Parathyroid adenoma (tissue), 2 donors: ENCODE results near the gene COG7.
"Not testable (repeated sequence)": the region's sequence is repeated elsewhere in the genome, so short reads cannot be mapped to it uniquely, and the experiment has no call there.

Experiments
- H2AFZ ChIP-seq: fragments of 300-600 bp; sonication (generic); one replicate; pipeline ENCODE4 v1.7.0; 2017; ENCODE audit warnings: antibody characterized with exemption, mild to moderate bottlenecking
- H3K27ac ChIP-seq: fragments of 300-600 bp; sonication (generic); one replicate; pipeline ENCODE4 v1.7.0; 2017
- H3K27me3 ChIP-seq: fragments of 300-600 bp; sonication (generic); one replicate; pipeline ENCODE4 v1.7.0; 2017; ENCODE audit warnings: low read length; ENCODE audit not compliant: control insufficient read depth, insufficient read depth
- H3K36me3 ChIP-seq: fragments of 300-600 bp; sonication (generic); one replicate; pipeline ENCODE4 v1.7.0; 2017; ENCODE audit warnings: low read length; ENCODE audit not compliant: control insufficient read depth, insufficient read depth
- H3K4me1 ChIP-seq: fragments of 300-600 bp; sonication (generic); one replicate; pipeline ENCODE4 v1.7.0; 2017; ENCODE audit warnings: control low read depth
- H3K4me2 ChIP-seq: fragments of 300-600 bp; sonication (generic); one replicate; pipeline ENCODE4 v1.7.0; 2017; ENCODE audit warnings: low read length
- H3K4me3 ChIP-seq: fragments of 300-600 bp; sonication (generic); one replicate; pipeline ENCODE4 v1.7.0; 2017; ENCODE audit warnings: low read depth, low read length
- H3K79me2 ChIP-seq: fragments of 300-600 bp; sonication (generic); one replicate; pipeline ENCODE4 v1.7.0; 2017; ENCODE audit warnings: control low read depth
- H3K9ac ChIP-seq: fragments of 300-600 bp; sonication (generic); one replicate; pipeline ENCODE4 v1.7.0; 2017; ENCODE audit warnings: mild to moderate bottlenecking
- H3K9me3 ChIP-seq: fragments of 300-600 bp; sonication (generic); one replicate; pipeline ENCODE4 v1.7.0; 2017; ENCODE audit warnings: low read length; ENCODE audit not compliant: control insufficient read depth
- TF ChIP-seq, protein P1 (sequence below): fragments of 300-600 bp; sonication (generic); IDR thresholded peaks from one replicate; pipeline ENCODE4 v1.7.0; 2017; ENCODE audit warnings: antibody characterized with exemption, mild to moderate bottlenecking
- donor health status: primary hyperparathyroidism.

Gene COG7

DNA sequence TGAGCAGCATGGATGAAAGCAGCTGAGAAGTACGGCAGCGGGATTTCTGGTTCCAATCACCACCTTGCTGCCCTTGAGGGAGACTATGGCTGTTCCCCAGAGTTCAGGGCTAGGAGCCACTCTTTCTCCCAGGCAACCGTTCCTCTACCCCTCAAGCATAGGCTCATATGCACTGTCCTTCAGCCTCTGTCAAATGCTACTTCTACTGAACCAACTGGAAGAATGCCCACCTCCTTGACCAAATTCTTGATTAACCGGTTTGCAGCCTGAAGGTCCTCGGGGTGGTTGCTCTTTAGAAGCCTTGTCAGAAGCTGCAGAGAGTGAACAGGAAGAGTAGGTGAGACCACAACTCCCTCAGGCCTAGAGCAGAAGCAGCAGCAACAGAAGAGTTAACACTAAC is 33.5 kb upstream of the COG7 start:
- Histone ChIP-seq H3K4me2 (no peak overlapping the region), H3K4me1 (no peaks in the 10 kb centered on the region), H2AFZ (no peak overlapping the region), H3K79me2 (peaks cover 9% of the 10 kb centered on the region), H3K27ac (no peak overlapping the region), H3K9me3 (no peaks in the 10 kb centered on the region), H3K36me3 (no peaks in the 10 kb centered on the region), H3K4me3 (no peak overlapping the region), H3K27me3 (no peaks in the 10 kb centered on the region), H3K9ac (no peak overlapping the region)
- TF ChIP-seq, protein P1, sequence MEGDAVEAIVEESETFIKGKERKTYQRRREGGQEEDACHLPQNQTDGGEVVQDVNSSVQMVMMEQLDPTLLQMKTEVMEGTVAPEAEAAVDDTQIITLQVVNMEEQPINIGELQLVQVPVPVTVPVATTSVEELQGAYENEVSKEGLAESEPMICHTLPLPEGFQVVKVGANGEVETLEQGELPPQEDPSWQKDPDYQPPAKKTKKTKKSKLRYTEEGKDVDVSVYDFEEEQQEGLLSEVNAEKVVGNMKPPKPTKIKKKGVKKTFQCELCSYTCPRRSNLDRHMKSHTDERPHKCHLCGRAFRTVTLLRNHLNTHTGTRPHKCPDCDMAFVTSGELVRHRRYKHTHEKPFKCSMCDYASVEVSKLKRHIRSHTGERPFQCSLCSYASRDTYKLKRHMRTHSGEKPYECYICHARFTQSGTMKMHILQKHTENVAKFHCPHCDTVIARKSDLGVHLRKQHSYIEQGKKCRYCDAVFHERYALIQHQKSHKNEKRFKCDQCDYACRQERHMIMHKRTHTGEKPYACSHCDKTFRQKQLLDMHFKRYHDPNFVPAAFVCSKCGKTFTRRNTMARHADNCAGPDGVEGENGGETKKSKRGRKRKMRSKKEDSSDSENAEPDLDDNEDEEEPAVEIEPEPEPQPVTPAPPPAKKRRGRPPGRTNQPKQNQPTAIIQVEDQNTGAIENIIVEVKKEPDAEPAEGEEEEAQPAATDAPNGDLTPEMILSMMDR: no peak

DNA sequence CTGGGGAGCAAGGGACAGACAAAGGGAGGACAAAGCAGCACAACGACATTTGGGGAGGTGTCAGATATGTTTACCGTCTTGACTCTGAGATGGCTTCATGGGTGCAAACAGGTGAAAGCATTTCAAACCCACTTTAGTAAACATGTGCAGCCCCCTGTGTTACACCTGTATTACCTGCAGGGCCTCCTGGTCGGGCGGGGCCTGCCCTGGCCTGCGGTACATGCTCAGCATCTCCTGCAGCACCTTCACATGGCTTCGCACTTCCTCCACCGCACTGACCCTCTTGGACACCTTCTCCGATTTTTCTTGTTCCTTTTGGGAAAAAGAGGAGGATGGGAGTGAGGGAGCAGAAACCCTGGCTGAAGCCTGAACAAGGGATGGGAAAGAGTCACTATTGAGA is 32.9 kb upstream of the COG7 start:
- Histone ChIP-seq H3K4me1 (no peaks in the 10 kb centered on the region), H3K27me3 (no peaks in the 10 kb centered on the region), H3K9ac (no peak overlapping the region), H3K36me3 (no peaks in the 10 kb centered on the region), H3K27ac (no peak overlapping the region), H3K79me2 (peaks cover 9% of the 10 kb centered on the region), H3K4me3 (no peak overlapping the region), H3K4me2 (no peak overlapping the region), H3K9me3 (no peaks in the 10 kb centered on the region), H2AFZ (no peak overlapping the region)
- TF ChIP-seq, protein P1: no peak

DNA sequence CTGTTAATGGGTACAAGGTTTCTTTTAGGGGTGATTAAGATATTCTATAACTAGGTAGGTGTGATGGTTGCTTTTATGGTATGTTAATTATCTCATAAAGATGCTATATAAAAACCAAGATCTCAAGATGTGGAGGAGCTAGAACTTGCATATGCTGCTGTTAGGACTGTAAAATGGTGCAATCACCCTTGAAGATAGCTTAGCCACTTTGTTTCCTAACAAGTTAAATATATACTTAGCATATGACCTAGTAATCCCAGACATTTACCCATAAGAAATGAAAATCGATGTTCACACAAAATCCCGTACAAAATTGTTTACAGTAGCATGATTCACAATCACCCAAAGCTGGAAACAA is 32.2 kb upstream of the COG7 start:
- H3K27ac ChIP-seq: no peak overlapping the region
- H3K4me2 ChIP-seq: no peak overlapping the region
- H3K27me3 ChIP-seq: no peaks in the 10 kb centered on the region
- no peak overlapping the region for H3K9ac ChIP-seq
- no peaks in the 10 kb centered on the region for H3K9me3 ChIP-seq
- H3K4me1 ChIP-seq: no peaks in the 10 kb centered on the region
- H3K36me3 ChIP-seq: no peaks in the 10 kb centered on the region
- TF ChIP-seq, protein P1: no peak
- no peak overlapping the region for H3K4me3 ChIP-seq
- H2AFZ ChIP-seq: no peak overlapping the region
- H3K79me2 ChIP-seq: peaks cover 9% of the 10 kb centered on the region

DNA sequence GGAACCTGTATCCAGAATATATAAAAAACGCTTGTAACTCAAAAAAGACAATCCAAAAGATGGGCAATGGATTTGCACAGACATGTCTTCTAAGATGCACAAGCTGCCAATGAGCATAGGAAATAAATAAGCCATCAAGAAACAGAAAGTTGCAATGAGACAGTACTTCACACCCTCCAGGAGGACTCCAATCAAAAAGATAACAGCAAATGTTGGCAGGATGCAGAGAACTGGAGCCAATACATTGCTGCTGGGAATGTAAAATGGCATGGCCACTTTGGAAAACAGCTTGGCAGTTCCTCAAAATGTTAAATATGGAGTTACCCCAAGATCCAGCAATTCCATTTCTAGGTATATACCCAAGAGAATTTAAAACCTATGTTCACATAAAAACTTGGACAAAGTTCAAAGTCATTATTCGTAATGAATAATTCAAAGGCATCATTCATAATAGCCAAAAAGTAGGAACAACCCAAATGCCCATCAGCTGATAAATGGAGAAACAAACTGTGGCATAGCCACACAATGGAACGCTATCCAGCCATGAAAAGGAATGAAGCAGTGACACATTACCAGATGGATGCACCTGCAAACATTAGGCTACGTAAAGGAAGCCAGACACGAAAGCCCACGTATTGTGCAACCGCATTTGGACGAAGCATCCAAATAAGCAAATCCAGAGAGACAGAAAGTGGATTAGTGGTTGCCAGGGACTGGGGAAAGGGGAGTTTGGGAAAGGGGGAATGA is 31.7 kb upstream of the COG7 start:
- no peaks in the 10 kb centered on the region for H3K9me3 ChIP-seq
- no peak overlapping the region for H2AFZ ChIP-seq
- no peaks in the 10 kb centered on the region for H3K27me3 ChIP-seq
- H3K27ac ChIP-seq: no peak overlapping the region
- no peaks in the 10 kb centered on the region for H3K4me1 ChIP-seq
- TF ChIP-seq, protein P1: no peak
- H3K9ac ChIP-seq: no peak overlapping the region
- no peak overlapping the region for H3K4me2 ChIP-seq
- peaks cover 9% of the 10 kb centered on the region for H3K79me2 ChIP-seq
- no peak overlapping the region for H3K4me3 ChIP-seq
- H3K36me3 ChIP-seq: no peaks in the 10 kb centered on the region

DNA sequence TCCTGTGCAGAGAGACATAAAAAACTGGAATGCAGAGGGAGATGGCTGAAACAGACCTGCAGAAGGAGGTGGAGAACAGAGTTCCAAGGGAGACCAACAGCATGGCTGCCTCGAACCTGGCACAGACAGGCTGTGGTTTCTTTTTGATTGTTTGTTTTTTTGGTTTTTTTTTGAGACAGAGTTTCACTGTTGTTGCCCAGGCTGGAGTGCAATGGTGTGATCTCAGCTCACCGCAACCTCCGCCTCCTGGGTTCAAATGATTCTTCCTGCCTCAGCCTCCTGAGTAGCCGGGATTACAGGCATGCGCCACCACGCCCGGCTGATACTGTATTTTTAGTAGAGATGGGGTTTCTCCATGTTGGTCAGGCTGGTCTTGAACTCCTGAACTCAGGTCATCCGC is 30.5 kb upstream of the COG7 start:
- not testable (repeated sequence) for H3K4me2 ChIP-seq, H2AFZ ChIP-seq, H3K36me3 ChIP-seq, H3K79me2 ChIP-seq, H3K4me3 ChIP-seq, H3K4me1 ChIP-seq, H3K27me3 ChIP-seq, H3K9ac ChIP-seq, H3K27ac ChIP-seq, H3K9me3 ChIP-seq
